HCT116 (cell line): Measurements from ENCODE around the gene RABGAP1. TPM values are rescaled to one million over a fixed set of nuclear protein-coding genes. Genes with fewer than 3 reads are reported as not detected.

Source experiments
- ATAC-seq: fragments of 200-7000 bp; cut with Tn5 transposase; 2 replicates; pipeline ENCODE4 v1.9.1; 2020; ENCODE audit warnings: mild to moderate bottlenecking, moderate library complexity
- BruUV-seq: library from RNA; stranded (reverse); fragments of 400-500 nt; replicated peaks from 2 replicates; lab custom pipeline; 2021; lab: Mats Ljungman, UMichigan
- CTCF ChIA-PET: fragments of 300-600 bp; sonication (Branson Sonifier 250); formaldehyde crosslinking; loops from one replicate; lab custom pipeline; 2021; ENCODE audit warnings: antibody characterized with exemption; lab: Charles Lee
- POLR2A ChIA-PET: fragments of 300-600, 350-600 bp; sonication (Branson Sonifier 250); formaldehyde crosslinking; loops from one replicate; lab custom pipeline; 2021; ENCODE audit warnings: antibody characterized with exemption; lab: Charles Lee
- RAD21 ChIA-PET, 2 experiments: fragments of 300-600 bp; sonication (Branson Sonifier 250); formaldehyde crosslinking; loops; one replicate each; lab custom pipeline; 2023; ENCODE audit warnings: low total read pairs in 2 of 2; ENCODE audit not compliant: uncharacterized antibody in 2 of 2, unreplicated experiment in 2 of 2, low non-redundant PET in 1 of 2; lab: Charles Lee
- DNase-seq: peaks from one replicate; pipeline ENCODE4 v3.0.0-alpha.2; 2010; ENCODE audit warnings: low read depth, low spot score
- H2AFZ ChIP-seq: fragments of 200-600 bp; shearing (Covaris generic), sonication (generic); 2 replicates; pipeline ENCODE4 v1.6.1; 2017; ENCODE audit warnings: low read depth, mixed run types, mixed read lengths, antibody characterized with exemption, low read length; ENCODE audit not compliant: poor library complexity, severe bottlenecking
- H3K27ac ChIP-seq: 2 replicates; pipeline ENCODE4 v1.5.1; 2012; ENCODE audit warnings: low read depth, low read length
- H3K27me3 ChIP-seq: fragments of 200-600 bp; sonication (generic); 2 replicates; pipeline ENCODE4 v1.6.1; 2016; ENCODE audit warnings: mixed run types, low read length, mixed read lengths; ENCODE audit not compliant: insufficient read depth
- H3K36me3 ChIP-seq, 2 experiments: fragments of 200-500 bp in 1 of 2; fragments of 200-600 bp in 1 of 2; sonication (Bioruptor generic) in 1 of 2; sonication (generic) in 1 of 2; 2 replicates each; pipeline versions ENCODE4 v1.5.1 to v1.6.1; 2014 to 2016; ENCODE audit warnings: low read length in 2 of 2, inconsistent platforms in 1 of 2, mixed read lengths in 1 of 2, mixed run types in 1 of 2; ENCODE audit not compliant: insufficient read depth in 2 of 2, control insufficient read depth in 1 of 2
- H3K4me1 ChIP-seq, 2 experiments: fragments of 200-600 bp in 1 of 2; sonication (generic) in 1 of 2; 2 replicates each; pipeline versions ENCODE4 v1.5.1 to v1.6.1; 2012 to 2017; ENCODE audit warnings: low read length in 2 of 2, inconsistent platforms in 1 of 2, mild to moderate bottlenecking in 1 of 2, mixed read lengths in 1 of 2, mixed run types in 1 of 2, moderate library complexity in 1 of 2; ENCODE audit not compliant: insufficient read depth in 2 of 2, control insufficient read depth in 1 of 2
- H3K4me2 ChIP-seq: fragments of 200-600 bp; sonication (generic); 2 replicates; pipeline ENCODE4 v1.6.1; 2017; ENCODE audit warnings: mixed run types, low read length, mixed read lengths
- H3K4me3 ChIP-seq, 2 experiments: fragments of 200-600 bp in 1 of 2; sonication (generic) in 1 of 2; replicated peaks in 1 of 2; 2 replicates each; pipeline ENCODE4 v1.5.1; 2011 to 2016; ENCODE audit warnings: low read length in 2 of 2, control low read depth in 1 of 2, low read depth in 1 of 2, mild to moderate bottlenecking in 1 of 2, mixed read lengths in 1 of 2, mixed run types in 1 of 2
- H3K79me2 ChIP-seq: fragments of 200-600 bp; sonication (generic); 2 replicates; pipeline ENCODE4 v1.6.1; 2017; ENCODE audit warnings: mild to moderate bottlenecking, mixed run types, low read length, moderate library complexity, mixed read lengths; ENCODE audit not compliant: insufficient read depth
- H3K9ac ChIP-seq: fragments of 200-600 bp; sonication (generic); 2 replicates; pipeline ENCODE4 v1.6.1; 2016; ENCODE audit warnings: low read length, mixed read lengths
- H3K9me2 ChIP-seq: fragments of 200-600 bp; sonication (generic), shearing (Covaris generic); 2 replicates; pipeline ENCODE4 v1.6.1; 2017; ENCODE audit warnings: mixed run types, mild to moderate bottlenecking, moderate library complexity; ENCODE audit not compliant: insufficient read depth
- H3K9me3 ChIP-seq, 2 experiments: fragments of 200-500 bp in 1 of 2; fragments of 200-600 bp in 1 of 2; sonication (Bioruptor generic) in 1 of 2; sonication (generic) in 1 of 2; 2 replicates each; pipeline ENCODE4 v1.6.1; 2014 to 2017; ENCODE audit warnings: low read length in 2 of 2, mixed read lengths in 2 of 2, inconsistent platforms in 1 of 2, low read depth in 1 of 2, mild to moderate bottlenecking in 1 of 2, mixed run types in 1 of 2, moderate library complexity in 1 of 2; ENCODE audit not compliant: control insufficient read depth in 1 of 2, insufficient read depth in 1 of 2
- H4K20me1 ChIP-seq: fragments of 200-600 bp; sonication (generic), shearing (Covaris generic); 2 replicates; pipeline ENCODE4 v1.6.1; 2017; ENCODE audit warnings: mixed run types, mild to moderate bottlenecking, moderate library complexity; ENCODE audit not compliant: insufficient read depth
- ATF3 ChIP-seq: IDR thresholded peaks from 2 replicates; pipeline ENCODE4 v1.6.1; 2012
- CTCF ChIP-seq, 3 experiments: fragments of 200-600 bp in 1 of 3; sonication (generic) in 1 of 3; IDR thresholded peaks in 2 of 3; conservative IDR thresholded peaks in 1 of 3; 2 replicates each; pipeline ENCODE4 v1.5.1; 2012 to 2017; ENCODE audit warnings: low read depth in 2 of 3, low read length in 2 of 3, antibody characterized with exemption in 1 of 3, borderline replicate concordance in 1 of 3, control low read depth in 1 of 3, mild to moderate bottlenecking in 1 of 3, mixed read lengths in 1 of 3, mixed run types in 1 of 3, moderate library complexity in 1 of 3; ENCODE audit not compliant: insufficient read depth in 1 of 3
- EGR1 ChIP-seq: IDR thresholded peaks from 2 replicates; pipeline ENCODE4 v1.6.1; 2012; ENCODE audit warnings: low read depth
- JUND ChIP-seq: IDR thresholded peaks from 2 replicates; pipeline ENCODE4 v1.6.1; 2012
- MAX ChIP-seq: IDR thresholded peaks from 2 replicates; pipeline ENCODE4 v1.6.1; 2012
- POLR2AphosphoS5 ChIP-seq: IDR thresholded peaks from 2 replicates; pipeline ENCODE4 v1.6.1; 2011; ENCODE audit warnings: mild to moderate bottlenecking, low read depth, low read length, moderate library complexity
- RAD21 ChIP-seq: IDR thresholded peaks from 2 replicates; pipeline ENCODE4 v1.6.1; 2012; ENCODE audit warnings: low read depth, mild to moderate bottlenecking
- ZBTB33 ChIP-seq: IDR thresholded peaks from 2 replicates; pipeline ENCODE4 v1.6.1; 2011; ENCODE audit warnings: mild to moderate bottlenecking, low read length, moderate library complexity; ENCODE audit not compliant: insufficient replicate concordance; ENCODE audit errors: extremely low read depth
- ZNF274 ChIP-seq: fragments of 200-500 bp; sonication (Bioruptor generic); IDR thresholded peaks from 2 replicates; pipeline ENCODE4 v1.6.1; 2014; ENCODE audit warnings: mild to moderate bottlenecking, low read depth, low read length, inconsistent platforms
- intact Hi-C: fragments of 100-400 bp; cut with micrococcal nuclease; formaldehyde crosslinking; loops from 2 replicates; pipeline ENCODE4 v1.10.0; 2022
- total RNA-seq: library from RNA; stranded (reverse); gene quantifications from one replicate; pipeline ENCODE4 v1.2.1, GENCODE V29; 2021; ENCODE audit not compliant: unreplicated experiment

The RABGAP1 gene
- total RNA-seq, 1 experiment from 2014 or later = 29.7 TPM

GRCh38 chr9:122991370-122991830, 50.6 kb downstream of the RABGAP1 start:
- intact Hi-C loops = loop anchor here (2.0 to 10.0 kb wide), 3 partner anchors 87 to 527 kb away; partner anchors contain the start of gene RC3H2
- H3K4me3 ChIP-seq = no peak overlapping the region
- DNase-seq = peak; percentile 31
- CTCF ChIA-PET = interaction anchor here (0.6 to 1.9 kb wide), 7 partner anchors 11 to 529 kb away, joined by 3 to 8 read pairs (median 3); partner anchors contain the start of genes ZBTB26 and ZBTB6
- TF ChIP-seq RAD21 = peak; percentile 75
- TF ChIP-seq CTCF (IDR thresholded peaks at IDR 0.05 in 2 of 3, conservative IDR thresholded peaks at IDR 0.05 in 1 of 3; ENCODE audit: borderline replicate concordance in 1 of 3, insufficient read depth in 1 of 3, low read depth in 2 of 3, low read length in 2 of 3) = peak; percentile 59 to 68 (median 61); a peak in 5 of 6 replicates
- TF ChIP-seq POLR2AphosphoS5 = no peak
- TF ChIP-seq, all 23 proteins: peak for 2
- no TSS peak for BruUV-seq
- Histone ChIP-seq H3K9ac (no peak overlapping the region), H3K27me3 (no peaks in the 10 kb centered on the region), H2AFZ (no peak overlapping the region), H3K4me1 (no peaks in the 10 kb centered on the region), H3K36me3 (peaks cover 10 to 14% of the 10 kb centered on the region in 2 experiments; a peak in 3 of 4 replicates), H3K4me2 (no peak overlapping the region), H3K79me2 (no peaks in the 10 kb centered on the region), H3K27ac (no peak overlapping the region; the same call in 1 of the 2 replicates), H3K9me3 (no peaks in the 10 kb centered on the region), H3K9me2 (no peaks in the 10 kb centered on the region), H4K20me1 (no peaks in the 10 kb centered on the region)
- POLR2A ChIA-PET = interaction anchor here (0.7 kb wide), 1 partner anchor 18 kb away, joined by 3 read pairs; no protein-coding TSS in a partner anchor
- RAD21 ChIA-PET = no interaction called here
- ATAC-seq = peak; percentile 58; the same call in 1 of the 2 replicates

GRCh38 chr9:122996586-122996985, 55.8 kb downstream of the RABGAP1 start:
- intact Hi-C loops = loop anchor here (10.0 kb wide), 2 partner anchors 92 to 532 kb away; partner anchors contain the start of gene RC3H2
- TF ChIP-seq MAX (no peak), ZBTB33 (no peak), ATF3 (no peak), JUND (no peak), ZNF274 (no peak), EGR1 (no peak)
- H3K27me3 ChIP-seq = no peaks in the 10 kb centered on the region

More at GRCh38 chr9:122996586-122996985, 55.8 kb downstream of the RABGAP1 start:
- ATAC-seq = no peak
- H3K79me2 ChIP-seq = no peaks in the 10 kb centered on the region
- RAD21 ChIA-PET = no interaction called here
- no peak overlapping the region for H3K4me2 ChIP-seq
- no TSS peak for BruUV-seq
- H3K4me1 ChIP-seq = no peaks in the 10 kb centered on the region
- no peak overlapping the region for H3K4me3 ChIP-seq
- no peaks in the 10 kb centered on the region for H3K9me2 ChIP-seq
- peaks cover 4 to 23% of the 10 kb centered on the region in 2 experiments; a peak in 2 of 4 replicates for H3K36me3 ChIP-seq
- POLR2A ChIA-PET = no interaction called here
- H3K9ac ChIP-seq = no peak overlapping the region
- no peak for DNase-seq
- CTCF ChIA-PET = no interaction called here
- H3K9me3 ChIP-seq = no peaks in the 10 kb centered on the region
- H3K27ac ChIP-seq = no peak overlapping the region
- no peaks in the 10 kb centered on the region for H4K20me1 ChIP-seq
- no peak overlapping the region for H2AFZ ChIP-seq
